SK-N-SH (cell line): ENCODE results near the gene ABCA7. TPM values are rescaled to one million over a fixed set of nuclear protein-coding genes. Genes with fewer than 3 reads are reported as not detected.

Source experiments
- CTCF ChIA-PET: fragments of 300-600, 350-600 bp; formaldehyde crosslinking; extraction: SDS; loops from one replicate; lab custom pipeline; 2021; lab: Yijun Ruan, JAX
- POLR2A ChIA-PET: fragments of 350-600 bp; sonication (Branson Sonifier 250); formaldehyde crosslinking; extraction: SDS; loops from one replicate; lab custom pipeline; 2020; ENCODE audit warnings: antibody characterized with exemption, inconsistent platforms; lab: Yijun Ruan, JAX
- DNase-seq: peaks from one replicate; pipeline ENCODE4 v3.0.0; 2012
- H2AFZ ChIP-seq: fragments of 200-600 bp; sonication (generic); 2 replicates; pipeline ENCODE4 v1.8.1; 2016; ENCODE audit warnings: antibody characterized with exemption, mild to moderate bottlenecking, low read depth
- H3F3A ChIP-seq: fragments of 200-600 bp; sonication (generic); replicated peaks from 2 replicates; pipeline ENCODE3; 2016; ENCODE audit warnings: antibody characterized with exemption, mild to moderate bottlenecking; ENCODE audit not compliant: insufficient read depth
- H3K27ac ChIP-seq, 2 experiments: fragments of 200-500 bp in 1 of 2; fragments of 200-600 bp in 1 of 2; sonication (Bioruptor generic) in 1 of 2; sonication (generic), shearing (Covaris generic) in 1 of 2; 2 replicates each; pipeline versions ENCODE4 v1.5.1 to v1.6.1; 2014 to 2016; ENCODE audit warnings: low read depth in 2 of 2, inconsistent platforms in 1 of 2, low read length in 1 of 2, mild to moderate bottlenecking in 1 of 2, mixed read lengths in 1 of 2
- H3K27me3 ChIP-seq: fragments of 200-600 bp; sonication (generic), shearing (Covaris generic); 2 replicates; pipeline ENCODE4 v1.6.1; 2016; ENCODE audit warnings: mixed run types; ENCODE audit not compliant: insufficient read depth
- H3K36me3 ChIP-seq, 2 experiments: fragments of 200-500 bp in 1 of 2; fragments of 200-600 bp in 1 of 2; sonication (Bioruptor generic) in 1 of 2; sonication (generic) in 1 of 2; replicated peaks in 1 of 2; 2 replicates each; pipeline versions ENCODE3 to v1.5.1; 2014 to 2016; ENCODE audit warnings: low read length in 1 of 2, mild to moderate bottlenecking in 1 of 2; ENCODE audit not compliant: insufficient read depth in 2 of 2, control insufficient read depth in 1 of 2
- H3K4me1 ChIP-seq, 2 experiments: fragments of 200-500 bp in 1 of 2; fragments of 200-600 bp in 1 of 2; sonication (Bioruptor generic) in 1 of 2; sonication (generic), shearing (Covaris generic) in 1 of 2; 2 replicates each; pipeline versions ENCODE4 v1.5.1 to v1.6.1; 2014 to 2016; ENCODE audit warnings: low read depth in 1 of 2, low read length in 1 of 2, mixed run types in 1 of 2; ENCODE audit not compliant: insufficient read depth in 2 of 2, control insufficient read depth in 1 of 2
- H3K4me2 ChIP-seq: fragments of 200-600 bp; sonication (generic), shearing (Covaris generic); 2 replicates; pipeline ENCODE4 v1.6.1; 2017; ENCODE audit warnings: mixed run types
- H3K4me3 ChIP-seq, 2 experiments: fragments of 200-500 bp in 1 of 2; fragments of 200-600 bp in 1 of 2; sonication (Bioruptor generic) in 1 of 2; sonication (generic), shearing (Covaris generic) in 1 of 2; 2 replicates each; pipeline versions ENCODE4 v1.5.1 to v1.8.1; 2014 to 2016; ENCODE audit warnings: low read depth in 2 of 2, inconsistent platforms in 1 of 2, low read length in 1 of 2, mild to moderate bottlenecking in 1 of 2, mixed read lengths in 1 of 2, moderate library complexity in 1 of 2
- H3K79me2 ChIP-seq: fragments of 200-600 bp; sonication (generic); 2 replicates; pipeline ENCODE4 v1.8.1; 2017; ENCODE audit warnings: mild to moderate bottlenecking; ENCODE audit not compliant: insufficient read depth
- H3K9ac ChIP-seq: fragments of 200-600 bp; sonication (generic); 2 replicates; pipeline ENCODE4 v1.6.1; 2017; ENCODE audit warnings: mixed run types
- H3K9me2 ChIP-seq: fragments of 200-600 bp; sonication (generic); 2 replicates; pipeline ENCODE4 v1.6.1; 2017; ENCODE audit warnings: mixed run types
- H3K9me3 ChIP-seq: fragments of 200-600 bp; sonication (generic); 2 replicates; pipeline ENCODE4 v1.6.1; 2017; ENCODE audit warnings: mixed run types, mild to moderate bottlenecking, moderate library complexity
- H4K20me1 ChIP-seq: fragments of 200-600 bp; sonication (generic); 2 replicates; pipeline ENCODE4 v1.6.1; 2017; ENCODE audit warnings: mild to moderate bottlenecking, mixed run types; ENCODE audit not compliant: insufficient read depth
- EZH2phosphoT487 ChIP-seq: fragments of 200-600 bp; sonication (generic); IDR thresholded peaks from 2 replicates; pipeline ENCODE4 v1.6.1; 2017; ENCODE audit warnings: low read depth, mixed run types, mild to moderate bottlenecking, antibody characterized with exemption, moderate library complexity, borderline replicate concordance
- FOSL2 ChIP-seq: IDR thresholded peaks from 2 replicates; pipeline ENCODE4 v1.4.0; 2012; ENCODE audit warnings: low read depth, mild to moderate bottlenecking, moderate library complexity, borderline replicate concordance
- FOXM1 ChIP-seq: IDR thresholded peaks from 2 replicates; pipeline ENCODE4 v1.4.0; 2012; ENCODE audit warnings: low read depth, mild to moderate bottlenecking
- JUND ChIP-seq: IDR thresholded peaks from 2 replicates; pipeline ENCODE4 v1.4.0; 2012
- NRF1 ChIP-seq: IDR thresholded peaks from 2 replicates; pipeline ENCODE4 v1.6.1; 2012; ENCODE audit warnings: low read depth, mild to moderate bottlenecking, low read length
- RFX5 ChIP-seq: IDR thresholded peaks from 2 replicates; pipeline ENCODE4 v1.6.1; 2012; ENCODE audit warnings: mild to moderate bottlenecking, improper control_type of control experiment, low read length
- RXRA ChIP-seq: IDR thresholded peaks from 2 replicates; pipeline ENCODE4 v1.4.0; 2012; ENCODE audit warnings: low read depth, mild to moderate bottlenecking, borderline replicate concordance
- SIN3A ChIP-seq: IDR thresholded peaks from 2 replicates; pipeline ENCODE4 v1.6.1; 2012; ENCODE audit warnings: low read depth, mild to moderate bottlenecking, low read length, moderate library complexity, borderline replicate concordance
- TCF12 ChIP-seq: IDR thresholded peaks from 2 replicates; pipeline ENCODE4 v1.4.0; 2012
- WGBS: methylation state at CpG from one replicate; pipeline ENCODE4 v1.1.6; 2017; ENCODE audit warnings: low lambda C conversion rate; 5-methylcytosine and 5-hydroxymethylcytosine counted together
- polyA plus RNA-seq, 3 experiments: library from polyadenylated mRNA; depleted of rRNA; stranded (reverse); fragments of >200 nt; gene quantifications; 2 replicates each; pipeline ENCODE4 v1.2.3, GENCODE V29; 2012
- TF ChIP-seq, protein P1 (sequence below): IDR thresholded peaks from 2 replicates; pipeline ENCODE4 v1.4.0; 2012; ENCODE audit warnings: low read depth, borderline replicate concordance
- TF ChIP-seq, protein P2 (sequence below): IDR thresholded peaks from 2 replicates; pipeline ENCODE4; 2012
- TF ChIP-seq, protein P3 (sequence below): IDR thresholded peaks from 2 replicates; pipeline ENCODE4 v1.4.0; 2012; ENCODE audit warnings: low read depth
- TF ChIP-seq, protein P4 (sequence below): fragments of 150-350 bp; IDR thresholded peaks from 2 replicates; pipeline ENCODE4 v1.6.1; 2016; ENCODE audit warnings: mild to moderate bottlenecking, low read depth, low read length

The ABCA7 gene
- polyA plus RNA-seq, 1 of the 3 experiments (the other 2 are of a cell fraction), result 7.8 TPM

DNA sequence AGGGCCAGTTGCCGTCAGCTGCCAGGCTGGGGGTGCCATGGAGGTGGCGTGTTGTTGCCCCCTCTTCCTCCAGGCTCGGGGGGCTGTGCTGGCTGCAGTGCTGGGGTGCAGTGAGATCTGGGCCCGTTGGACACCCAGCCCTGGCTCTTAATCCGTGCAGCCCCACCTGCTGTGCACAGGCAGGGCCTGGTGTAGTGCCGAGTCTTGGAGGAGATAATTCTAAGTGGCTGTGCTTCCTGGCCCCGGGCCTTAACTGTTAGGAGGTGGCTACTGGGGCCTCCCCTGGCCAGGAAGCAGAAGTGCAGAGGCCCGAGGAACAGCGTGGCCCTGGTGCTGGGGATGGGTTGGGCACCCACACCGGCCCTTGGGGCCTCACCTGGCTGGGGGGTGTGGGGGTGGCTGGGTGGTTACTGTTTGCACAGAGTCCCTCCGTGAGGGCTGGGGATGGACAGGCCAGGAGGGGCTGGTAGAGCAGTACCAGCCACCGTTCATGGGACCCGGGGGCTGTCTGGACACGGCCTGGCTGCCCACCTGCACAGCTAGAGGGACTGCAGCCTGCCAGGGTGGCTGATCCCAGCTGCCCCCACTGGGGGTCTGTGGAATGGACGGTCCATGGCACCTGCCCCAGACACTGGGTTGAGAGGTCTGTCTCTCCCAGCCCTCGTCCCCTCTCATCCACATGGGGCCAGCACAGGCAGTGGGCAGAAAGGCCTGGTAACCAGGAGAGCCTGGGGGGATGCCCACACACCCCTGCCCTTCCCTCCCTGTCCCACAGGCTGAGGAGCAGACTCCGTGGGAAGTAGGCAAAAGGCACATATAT is 67.1 kb downstream of the ABCA7 start:
- peaks cover 0 to 34% of the 10 kb centered on the region in 2 experiments for H3K36me3 ChIP-seq
- no peak overlapping the region for H2AFZ ChIP-seq
- no peak for DNase-seq
- no peak overlapping the region; a peak in 1 of 4 replicates for H3K27ac ChIP-seq
- H3K9me2 ChIP-seq, result no peaks in the 10 kb centered on the region
- no peak overlapping the region for H3K9ac ChIP-seq
- H3K4me3 ChIP-seq, result no peak overlapping the region
- peaks cover 25% of the 10 kb centered on the region for H3F3A ChIP-seq
- peaks cover 21% of the 10 kb centered on the region; the same call in 1 of the 2 replicates for H4K20me1 ChIP-seq
- H3K4me1 ChIP-seq, result peaks cover 12 to 15% of the 10 kb centered on the region in 2 experiments; a peak in 3 of 4 replicates
- ChIA-PET POLR2A (no interaction called here), CTCF (interaction anchor here (0.8 to 1.8 kb wide), 4 partner anchors 17 to 137 kb away, joined by 3 to 5 read pairs (median 4); no protein-coding TSS in a partner anchor)
- H3K27me3 ChIP-seq, result no peaks in the 10 kb centered on the region
- H3K4me2 ChIP-seq, result no peak overlapping the region
- no peaks in the 10 kb centered on the region for H3K9me3 ChIP-seq
- H3K79me2 ChIP-seq, result peaks cover 18% of the 10 kb centered on the region; the same call in 1 of the 2 replicates
- WGBS, result 87% methylated on average over 7 of the region's 17 CpGs
- TF ChIP-seq, protein P1, sequence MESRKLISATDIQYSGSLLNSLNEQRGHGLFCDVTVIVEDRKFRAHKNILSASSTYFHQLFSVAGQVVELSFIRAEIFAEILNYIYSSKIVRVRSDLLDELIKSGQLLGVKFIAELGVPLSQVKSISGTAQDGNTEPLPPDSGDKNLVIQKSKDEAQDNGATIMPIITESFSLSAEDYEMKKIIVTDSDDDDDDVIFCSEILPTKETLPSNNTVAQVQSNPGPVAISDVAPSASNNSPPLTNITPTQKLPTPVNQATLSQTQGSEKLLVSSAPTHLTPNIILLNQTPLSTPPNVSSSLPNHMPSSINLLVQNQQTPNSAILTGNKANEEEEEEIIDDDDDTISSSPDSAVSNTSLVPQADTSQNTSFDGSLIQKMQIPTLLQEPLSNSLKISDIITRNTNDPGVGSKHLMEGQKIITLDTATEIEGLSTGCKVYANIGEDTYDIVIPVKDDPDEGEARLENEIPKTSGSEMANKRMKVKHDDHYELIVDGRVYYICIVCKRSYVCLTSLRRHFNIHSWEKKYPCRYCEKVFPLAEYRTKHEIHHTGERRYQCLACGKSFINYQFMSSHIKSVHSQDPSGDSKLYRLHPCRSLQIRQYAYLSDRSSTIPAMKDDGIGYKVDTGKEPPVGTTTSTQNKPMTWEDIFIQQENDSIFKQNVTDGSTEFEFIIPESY, result no peak
- TF ChIP-seq NRF1 (no peak), SIN3A (no peak), RXRA (no peak), FOXM1 (no peak), JUND (no peak), RFX5 (no peak), FOSL2 (no peak), TCF12 (no peak), EZH2phosphoT487 (no peak)
- TF ChIP-seq, protein P2, sequence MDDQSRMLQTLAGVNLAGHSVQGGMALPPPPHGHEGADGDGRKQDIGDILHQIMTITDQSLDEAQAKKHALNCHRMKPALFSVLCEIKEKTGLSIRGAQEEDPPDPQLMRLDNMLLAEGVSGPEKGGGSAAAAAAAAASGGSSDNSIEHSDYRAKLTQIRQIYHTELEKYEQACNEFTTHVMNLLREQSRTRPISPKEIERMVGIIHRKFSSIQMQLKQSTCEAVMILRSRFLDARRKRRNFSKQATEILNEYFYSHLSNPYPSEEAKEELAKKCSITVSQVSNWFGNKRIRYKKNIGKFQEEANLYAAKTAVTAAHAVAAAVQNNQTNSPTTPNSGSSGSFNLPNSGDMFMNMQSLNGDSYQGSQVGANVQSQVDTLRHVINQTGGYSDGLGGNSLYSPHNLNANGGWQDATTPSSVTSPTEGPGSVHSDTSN, result no peak
- TF ChIP-seq, protein P3, sequence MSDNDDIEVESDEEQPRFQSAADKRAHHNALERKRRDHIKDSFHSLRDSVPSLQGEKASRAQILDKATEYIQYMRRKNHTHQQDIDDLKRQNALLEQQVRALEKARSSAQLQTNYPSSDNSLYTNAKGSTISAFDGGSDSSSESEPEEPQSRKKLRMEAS, result no peak
- TF ChIP-seq, protein P4, sequence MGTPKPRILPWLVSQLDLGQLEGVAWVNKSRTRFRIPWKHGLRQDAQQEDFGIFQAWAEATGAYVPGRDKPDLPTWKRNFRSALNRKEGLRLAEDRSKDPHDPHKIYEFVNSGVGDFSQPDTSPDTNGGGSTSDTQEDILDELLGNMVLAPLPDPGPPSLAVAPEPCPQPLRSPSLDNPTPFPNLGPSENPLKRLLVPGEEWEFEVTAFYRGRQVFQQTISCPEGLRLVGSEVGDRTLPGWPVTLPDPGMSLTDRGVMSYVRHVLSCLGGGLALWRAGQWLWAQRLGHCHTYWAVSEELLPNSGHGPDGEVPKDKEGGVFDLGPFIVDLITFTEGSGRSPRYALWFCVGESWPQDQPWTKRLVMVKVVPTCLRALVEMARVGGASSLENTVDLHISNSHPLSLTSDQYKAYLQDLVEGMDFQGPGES, result no peak
